SH-SY5Y (cell line): Measurements from ENCODE around the gene RAB5IF.

Experiments used
- GATA2 ChIP-seq: IDR thresholded peaks from 2 replicates; pipeline ENCODE4 v1.6.1; 2011; ENCODE audit warnings: mild to moderate bottlenecking, low read depth, low read length
- GATA3 ChIP-seq: IDR thresholded peaks from 2 replicates; pipeline ENCODE4 v1.6.1; 2011; ENCODE audit warnings: low read depth, mild to moderate bottlenecking, low read length, moderate library complexity

The RAB5IF gene

GRCh38 chr20:36579996-36580545 is 25.5 kb upstream of the RAB5IF start:
- TF ChIP-seq GATA2 = no peak
- no peak for TF ChIP-seq GATA3

- TF ChIP-seq GATA2 = no peak
- TF ChIP-seq GATA3 = no peak
Measured at GRCh38 chr20:36582322-36582721, 23.3 kb upstream of the RAB5IF start.

- TF ChIP-seq GATA3 (no peak), GATA2 (no peak)
Measured at GRCh38 chr20:36582821-36583220, 22.8 kb upstream of the RAB5IF start.

GRCh38 chr20:36584018-36584481 is 21.5 kb upstream of the RAB5IF start:
- TF ChIP-seq GATA3 (no peak), GATA2 (no peak)

- TF ChIP-seq GATA2 = no peak
- TF ChIP-seq GATA3 = no peak
Measured at GRCh38 chr20:36585410-36586125, 20.0 kb upstream of the RAB5IF start.

GRCh38 chr20:36587388-36588070 is 18.1 kb upstream of the RAB5IF start:
- TF ChIP-seq GATA3 (no peak), GATA2 (no peak)

- TF ChIP-seq GATA3 (no peak), GATA2 (no peak)
Measured at GRCh38 chr20:36591281-36591680, 14.3 kb upstream of the RAB5IF start.

- TF ChIP-seq GATA3 (no peak), GATA2 (no peak)
Measured at GRCh38 chr20:36591854-36592641, 13.5 kb upstream of the RAB5IF start.

- TF ChIP-seq GATA3 (no peak), GATA2 (no peak)
Measured at GRCh38 chr20:36593347-36593929, 12.1 kb upstream of the RAB5IF start.

- TF ChIP-seq GATA3 = no peak
- TF ChIP-seq GATA2 = no peak
Measured at GRCh38 chr20:36599912-36600345, 5.7 kb upstream of the RAB5IF start.

GRCh38 chr20:36601540-36601939 is 4.0 kb upstream of the RAB5IF start:
- TF ChIP-seq GATA2 = no peak

GRCh38 chr20:36604952-36605398 is 604 bp upstream of the RAB5IF start:
- TF ChIP-seq GATA3 = no peak
- no peak for TF ChIP-seq GATA2

GRCh38 chr20:36606158-36607066 is 833 bp downstream of the RAB5IF start:
- TF ChIP-seq GATA2 (no peak), GATA3 (no peak)

- TF ChIP-seq GATA2 (no peak), GATA3 (no peak)
Measured at GRCh38 chr20:36607586-36608387, 2.2 kb downstream of the RAB5IF start.
